COLO829 (cell line): ENCODE results near the gene ZNF22.
A peak's percentile ranks its signal among the peaks of the same experiment; 100 is the strongest.

ENCODE experiments used
- DNase-seq: peaks from one replicate; pipeline ENCODE4 v3.0.0; 2012; ENCODE audit warnings: low spot score

The ZNF22 gene

GRCh38 chr10:44965104-44965503 is 35.6 kb upstream of the ZNF22 start:
- DNase-seq: no peak

GRCh38 chr10:44965651-44966097 is 35.0 kb upstream of the ZNF22 start:
- no peak for DNase-seq

- DNase-seq: no peak
These were observed 34.5 kb upstream of the ZNF22 start for GRCh38 chr10:44966129-44966815.

- no peak for DNase-seq
These were observed 33.8 kb upstream of the ZNF22 start for GRCh38 chr10:44966816-44967509.

- DNase-seq: no peak
These were observed 33.1 kb upstream of the ZNF22 start for GRCh38 chr10:44967616-44968015.

- no peak for DNase-seq
These were observed 32.6 kb upstream of the ZNF22 start for GRCh38 chr10:44968091-44968490.

GRCh38 chr10:44968500-44969400 is 32.0 kb upstream of the ZNF22 start:
- no peak for DNase-seq

- no peak for DNase-seq
These were observed 30.9 kb upstream of the ZNF22 start for GRCh38 chr10:44969854-44970253.

GRCh38 chr10:44970812-44971395 is 29.8 kb upstream of the ZNF22 start:
- DNase-seq: no peak

- DNase-seq: no peak
These were observed 29.3 kb upstream of the ZNF22 start for GRCh38 chr10:44971434-44971833.

GRCh38 chr10:44971935-44972757 is 28.6 kb upstream of the ZNF22 start:
- no peak for DNase-seq

GRCh38 chr10:44972874-44973306 is 27.8 kb upstream of the ZNF22 start:
- no peak for DNase-seq

- DNase-seq: no peak
These were observed 27.2 kb upstream of the ZNF22 start for GRCh38 chr10:44973323-44974081.

- DNase-seq: no peak
These were observed 26.6 kb upstream of the ZNF22 start for GRCh38 chr10:44974082-44974627.

GRCh38 chr10:44974628-44975430 is 25.9 kb upstream of the ZNF22 start:
- peak; percentile 27 for DNase-seq

- no peak for DNase-seq
These were observed 25.0 kb upstream of the ZNF22 start for GRCh38 chr10:44975431-44976331.

- no peak for DNase-seq
These were observed 24.1 kb upstream of the ZNF22 start for GRCh38 chr10:44976352-44977198.
